HepG2 (cell line): Measurements from ENCODE around the gene DNAJA2. TPM values are rescaled to one million over a fixed set of nuclear protein-coding genes. Genes with fewer than 3 reads are reported as not detected.

Experiments
- CBX1 ChIP-seq: IDR thresholded peaks from one replicate; pipeline ENCODE4 v1.6.1; 2016; ENCODE audit warnings: antibody characterized with exemption, low read depth
- CHCHD3 ChIP-seq: sonication (generic); formaldehyde crosslinking; IDR thresholded peaks from 2 replicates; pipeline ENCODE4 v1.8.0; 2022; ENCODE audit warnings: mild to moderate bottlenecking, missing genetic modification reagents, moderate library complexity
- PRPF4 ChIP-seq: fragments of 200-400 bp; formaldehyde crosslinking; IDR thresholded peaks from 2 replicates; pipeline ENCODE4 v1.6.1; 2016; ENCODE audit warnings: low read length, low read depth; ENCODE audit not compliant: poor library complexity, severe bottlenecking
- THAP8 ChIP-seq: sonication (generic); formaldehyde crosslinking; IDR thresholded peaks from 2 replicates; pipeline ENCODE4 v1.5.1; 2020; ENCODE audit warnings: missing genetic modification reagents, mild to moderate bottlenecking, borderline replicate concordance
- ZFP82 ChIP-seq: sonication (generic); formaldehyde crosslinking; IDR thresholded peaks from 2 replicates; pipeline ENCODE4 v1.5.1; 2020; ENCODE audit warnings: mild to moderate bottlenecking, missing genetic modification reagents, borderline replicate concordance
- ZNF496 ChIP-seq: sonication (generic); formaldehyde crosslinking; IDR thresholded peaks from 2 replicates; pipeline ENCODE4 v1.8.1; 2023; ENCODE audit warnings: mild to moderate bottlenecking, moderate library complexity, missing genetic modification reagents; ENCODE audit not compliant: insufficient replicate concordance
- ZNF563 ChIP-seq: sonication (generic); formaldehyde crosslinking; IDR thresholded peaks from 2 replicates; pipeline ENCODE4 v1.8.0; 2022; ENCODE audit warnings: mild to moderate bottlenecking, moderate library complexity, missing genetic modification reagents
- ZNF577 ChIP-seq: sonication (generic); formaldehyde crosslinking; IDR thresholded peaks from 2 replicates; pipeline ENCODE4 v1.4.0; 2020; ENCODE audit warnings: mild to moderate bottlenecking, low read depth, missing genetic modification reagents, borderline replicate concordance
- ZNF7 ChIP-seq: IDR thresholded peaks from 2 replicates; pipeline ENCODE4 v1.6.1; 2016; ENCODE audit warnings: missing biosample characterization, missing genetic modification reagents
- ZNF768 ChIP-seq: sonication (generic); formaldehyde crosslinking; IDR thresholded peaks from 2 replicates; pipeline ENCODE4 v1.4.0; 2020; ENCODE audit warnings: missing genetic modification reagents
- ZNF839 ChIP-seq: sonication (generic); formaldehyde crosslinking; IDR thresholded peaks from 2 replicates; pipeline ENCODE4 v1.4.0; 2020; ENCODE audit warnings: missing genetic modification reagents, mild to moderate bottlenecking, borderline replicate concordance
- ZSCAN29 ChIP-seq: sonication (generic); formaldehyde crosslinking; conservative IDR thresholded peaks from 2 replicates; pipeline ENCODE4 v1.4.0; 2020; ENCODE audit warnings: mild to moderate bottlenecking, missing genetic modification reagents
- polyA plus RNA-seq, 8 experiments: library from polyadenylated mRNA; depleted of rRNA in 3 of 8; stranded (reverse) in 7 of 8; unstranded in 1 of 8; fragments of >200 nt; fragmentation: Illumina TruSeq in 4 of 8; extraction: Trizol in 4 of 8; gene quantifications; 2 replicates each; pipeline versions ENCODE4 v1.2.1 to v1.2.3, GENCODE V29; 2011 to 2016; ENCODE audit warnings: low read depth in 4 of 8, missing spikeins in 1 of 8, mixed read lengths in 1 of 8; ENCODE audit not compliant: insufficient read depth in 1 of 8
- total RNA-seq, 5 experiments: library from RNA; depleted of rRNA; stranded (reverse); fragments of >200 nt; fragmentation: Illumina TruSeq; extraction: Trizol; gene quantifications; 2 replicates each; pipeline ENCODE4 v1.2.3, GENCODE V29; 2016; ENCODE audit warnings: low read depth in 1 of 5
- TF ChIP-seq, protein P1 (sequence below): sonication (generic); formaldehyde crosslinking; IDR thresholded peaks from 2 replicates; pipeline ENCODE4 v1.8.1; 2022; ENCODE audit warnings: low read depth, mild to moderate bottlenecking, missing genetic modification reagents
- TF ChIP-seq, protein P2 (sequence below): IDR thresholded peaks from 2 replicates; pipeline ENCODE4 v1.6.1; 2016
- TF ChIP-seq, protein P3 (sequence below): sonication (generic); formaldehyde crosslinking; IDR thresholded peaks from 2 replicates; pipeline ENCODE4 v1.5.0; 2020; ENCODE audit warnings: mild to moderate bottlenecking, missing genetic modification reagents
- TF ChIP-seq, protein P4 (sequence below): sonication (generic); formaldehyde crosslinking; IDR thresholded peaks from 2 replicates; pipeline ENCODE4 v1.4.0; 2020; ENCODE audit warnings: missing genetic modification reagents
- TF ChIP-seq, protein P5 (sequence below): sonication (generic); formaldehyde crosslinking; IDR thresholded peaks from 2 replicates; pipeline ENCODE4 v1.4.0; 2020; ENCODE audit warnings: missing genetic modification reagents

Gene DNAJA2
- total and polyA plus RNA-seq, 2 of the 13 experiments (the other 11 are each of a cell fraction or from before 2014, with no cell fraction given), result 25.4 to 176 TPM

DNA sequence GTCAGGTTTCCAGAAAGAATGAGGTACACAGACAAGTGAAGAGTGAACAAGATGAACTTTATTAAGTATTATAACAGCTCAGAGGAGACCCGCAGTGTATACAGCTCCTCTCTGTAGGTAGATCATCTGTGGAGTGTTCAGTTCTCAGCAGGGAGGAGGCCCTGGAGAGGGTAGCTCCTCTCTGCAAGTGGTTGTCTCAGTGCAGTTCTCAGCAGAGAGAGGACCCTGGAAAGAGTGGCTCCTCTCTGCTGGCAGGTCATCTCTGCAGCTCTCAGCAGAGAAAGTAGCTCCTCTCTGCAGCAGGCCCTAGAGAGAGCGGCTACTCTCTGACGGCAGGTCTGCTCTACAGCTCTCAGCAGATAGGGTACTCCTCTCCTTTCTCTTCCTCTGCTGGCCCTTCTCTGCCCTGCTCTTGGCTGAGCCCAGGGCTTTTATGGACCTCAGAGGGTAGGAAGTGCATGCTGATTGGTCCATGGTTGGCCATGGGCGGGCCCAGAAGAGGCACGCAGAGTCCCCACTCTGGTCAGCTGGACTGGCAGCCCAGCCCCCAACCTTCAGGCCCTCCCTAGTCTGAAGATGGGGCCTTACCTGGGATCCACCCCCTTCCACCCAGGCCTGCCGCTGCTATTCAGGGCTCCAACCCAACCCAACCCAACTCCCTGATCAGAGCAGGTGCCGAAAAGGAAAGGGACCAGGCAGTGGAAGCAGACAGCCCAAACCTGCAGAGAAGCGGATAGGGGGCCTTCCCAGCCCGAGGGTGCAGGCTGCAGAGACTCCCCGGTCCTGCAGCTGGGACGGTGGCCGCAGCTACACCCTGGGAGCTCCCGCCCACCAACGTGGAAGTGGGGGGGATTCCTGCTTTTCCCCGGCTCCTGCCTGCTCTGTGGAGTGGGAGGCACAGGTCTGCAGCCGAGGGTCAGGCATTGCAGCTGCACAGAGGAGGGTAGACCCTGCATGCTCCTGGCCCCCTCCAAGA, 18.5 kb upstream of the DNAJA2 start (continued):
- TF ChIP-seq, protein P1, sequence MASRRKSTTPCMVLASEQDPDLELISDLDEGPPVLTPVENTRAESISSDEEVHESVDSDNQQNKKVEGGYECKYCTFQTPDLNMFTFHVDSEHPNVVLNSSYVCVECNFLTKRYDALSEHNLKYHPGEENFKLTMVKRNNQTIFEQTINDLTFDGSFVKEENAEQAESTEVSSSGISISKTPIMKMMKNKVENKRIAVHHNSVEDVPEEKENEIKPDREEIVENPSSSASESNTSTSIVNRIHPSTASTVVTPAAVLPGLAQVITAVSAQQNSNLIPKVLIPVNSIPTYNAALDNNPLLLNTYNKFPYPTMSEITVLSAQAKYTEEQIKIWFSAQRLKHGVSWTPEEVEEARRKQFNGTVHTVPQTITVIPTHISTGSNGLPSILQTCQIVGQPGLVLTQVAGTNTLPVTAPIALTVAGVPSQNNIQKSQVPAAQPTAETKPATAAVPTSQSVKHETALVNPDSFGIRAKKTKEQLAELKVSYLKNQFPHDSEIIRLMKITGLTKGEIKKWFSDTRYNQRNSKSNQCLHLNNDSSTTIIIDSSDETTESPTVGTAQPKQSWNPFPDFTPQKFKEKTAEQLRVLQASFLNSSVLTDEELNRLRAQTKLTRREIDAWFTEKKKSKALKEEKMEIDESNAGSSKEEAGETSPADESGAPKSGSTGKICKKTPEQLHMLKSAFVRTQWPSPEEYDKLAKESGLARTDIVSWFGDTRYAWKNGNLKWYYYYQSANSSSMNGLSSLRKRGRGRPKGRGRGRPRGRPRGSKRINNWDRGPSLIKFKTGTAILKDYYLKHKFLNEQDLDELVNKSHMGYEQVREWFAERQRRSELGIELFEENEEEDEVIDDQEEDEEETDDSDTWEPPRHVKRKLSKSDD (CRISPR knock-in tag), result 0 out of 2 replicates have a peak, but pooled peaks have one; percentile 21
- TF ChIP-seq, protein P2, sequence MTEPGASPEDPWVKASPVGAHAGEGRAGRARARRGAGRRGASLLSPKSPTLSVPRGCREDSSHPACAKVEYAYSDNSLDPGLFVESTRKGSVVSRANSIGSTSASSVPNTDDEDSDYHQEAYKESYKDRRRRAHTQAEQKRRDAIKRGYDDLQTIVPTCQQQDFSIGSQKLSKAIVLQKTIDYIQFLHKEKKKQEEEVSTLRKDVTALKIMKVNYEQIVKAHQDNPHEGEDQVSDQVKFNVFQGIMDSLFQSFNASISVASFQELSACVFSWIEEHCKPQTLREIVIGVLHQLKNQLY (CRISPR knock-in tag), result no peak
- TF ChIP-seq ZNF563 (CRISPR knock-in tag) (no peak; the same call in 1 of the 2 replicates), ZNF768 (no peak), CHCHD3 (CRISPR knock-in tag) (no peak), ZNF839 (CRISPR knock-in tag) (no peak), THAP8 (CRISPR knock-in tag) (no peak), ZNF496 (CRISPR knock-in tag) (no peak), CBX1 (no peak), ZFP82 (CRISPR knock-in tag) (no peak), ZNF7 (CRISPR knock-in tag) (no peak), PRPF4 (no peak), ZNF577 (CRISPR knock-in tag) (no peak), ZSCAN29 (CRISPR knock-in tag) (no peak)
- TF ChIP-seq, protein P3, sequence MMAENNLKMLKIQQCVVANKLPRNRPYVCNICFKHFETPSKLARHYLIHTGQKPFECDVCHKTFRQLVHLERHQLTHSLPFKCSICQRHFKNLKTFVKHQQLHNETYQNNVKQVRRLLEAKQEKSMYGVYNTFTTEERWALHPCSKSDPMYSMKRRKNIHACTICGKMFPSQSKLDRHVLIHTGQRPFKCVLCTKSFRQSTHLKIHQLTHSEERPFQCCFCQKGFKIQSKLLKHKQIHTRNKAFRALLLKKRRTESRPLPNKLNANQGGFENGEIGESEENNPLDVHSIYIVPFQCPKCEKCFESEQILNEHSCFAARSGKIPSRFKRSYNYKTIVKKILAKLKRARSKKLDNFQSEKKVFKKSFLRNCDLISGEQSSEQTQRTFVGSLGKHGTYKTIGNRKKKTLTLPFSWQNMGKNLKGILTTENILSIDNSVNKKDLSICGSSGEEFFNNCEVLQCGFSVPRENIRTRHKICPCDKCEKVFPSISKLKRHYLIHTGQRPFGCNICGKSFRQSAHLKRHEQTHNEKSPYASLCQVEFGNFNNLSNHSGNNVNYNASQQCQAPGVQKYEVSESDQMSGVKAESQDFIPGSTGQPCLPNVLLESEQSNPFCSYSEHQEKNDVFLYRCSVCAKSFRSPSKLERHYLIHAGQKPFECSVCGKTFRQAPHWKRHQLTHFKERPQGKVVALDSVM (CRISPR knock-in tag), result no peak
- TF ChIP-seq, protein P4, sequence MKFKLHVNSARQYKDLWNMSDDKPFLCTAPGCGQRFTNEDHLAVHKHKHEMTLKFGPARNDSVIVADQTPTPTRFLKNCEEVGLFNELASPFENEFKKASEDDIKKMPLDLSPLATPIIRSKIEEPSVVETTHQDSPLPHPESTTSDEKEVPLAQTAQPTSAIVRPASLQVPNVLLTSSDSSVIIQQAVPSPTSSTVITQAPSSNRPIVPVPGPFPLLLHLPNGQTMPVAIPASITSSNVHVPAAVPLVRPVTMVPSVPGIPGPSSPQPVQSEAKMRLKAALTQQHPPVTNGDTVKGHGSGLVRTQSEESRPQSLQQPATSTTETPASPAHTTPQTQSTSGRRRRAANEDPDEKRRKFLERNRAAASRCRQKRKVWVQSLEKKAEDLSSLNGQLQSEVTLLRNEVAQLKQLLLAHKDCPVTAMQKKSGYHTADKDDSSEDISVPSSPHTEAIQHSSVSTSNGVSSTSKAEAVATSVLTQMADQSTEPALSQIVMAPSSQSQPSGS, result no peak
- TF ChIP-seq, protein P5, sequence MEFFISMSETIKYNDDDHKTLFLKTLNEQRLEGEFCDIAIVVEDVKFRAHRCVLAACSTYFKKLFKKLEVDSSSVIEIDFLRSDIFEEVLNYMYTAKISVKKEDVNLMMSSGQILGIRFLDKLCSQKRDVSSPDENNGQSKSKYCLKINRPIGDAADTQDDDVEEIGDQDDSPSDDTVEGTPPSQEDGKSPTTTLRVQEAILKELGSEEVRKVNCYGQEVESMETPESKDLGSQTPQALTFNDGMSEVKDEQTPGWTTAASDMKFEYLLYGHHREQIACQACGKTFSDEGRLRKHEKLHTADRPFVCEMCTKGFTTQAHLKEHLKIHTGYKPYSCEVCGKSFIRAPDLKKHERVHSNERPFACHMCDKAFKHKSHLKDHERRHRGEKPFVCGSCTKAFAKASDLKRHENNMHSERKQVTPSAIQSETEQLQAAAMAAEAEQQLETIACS (CRISPR knock-in tag), result no peak
